ENCODE results near the gene SLC9C1.

SLC9C1 gene

DNA sequence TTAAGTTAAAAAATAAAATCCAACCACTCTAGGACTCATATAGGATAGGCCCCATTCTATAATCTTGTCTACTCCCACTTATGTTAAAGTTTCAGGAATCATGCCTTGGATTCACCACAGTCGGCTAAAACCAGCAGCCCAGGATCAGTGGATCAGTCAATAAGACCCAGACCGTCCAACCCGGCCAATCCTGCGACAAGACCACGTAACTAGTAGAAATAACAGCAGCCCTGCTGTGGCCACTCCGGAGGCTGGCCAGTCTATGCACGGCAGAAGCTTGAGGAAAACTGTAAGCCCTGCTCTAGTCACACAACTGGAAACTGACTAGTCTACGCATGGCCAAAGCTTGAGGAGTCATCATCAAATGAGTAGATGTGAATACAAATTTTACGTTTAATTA is 12.8 kb upstream of the SLC9C1 start:
- no peak for FAIRE-seq

DNA sequence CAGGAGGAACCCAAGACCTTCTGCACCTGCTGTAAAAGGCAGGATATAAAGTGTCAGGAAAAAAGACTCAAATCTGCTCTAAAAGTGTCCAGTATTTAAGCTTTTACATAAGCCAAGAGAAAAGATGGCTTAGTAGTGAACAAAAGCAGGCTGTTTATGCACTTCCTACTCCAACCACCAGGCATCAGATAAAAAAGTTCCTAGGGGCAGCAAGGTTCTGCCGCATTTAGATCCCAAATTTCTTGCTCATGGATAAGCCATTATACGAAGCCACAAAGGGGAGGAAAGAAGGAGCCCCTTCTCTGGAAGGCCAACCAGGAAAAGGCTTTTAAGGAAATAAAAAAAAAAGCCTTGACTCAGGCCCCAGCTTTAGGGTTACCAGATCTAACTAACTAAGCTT is 10.6 kb upstream of the SLC9C1 start:
- no peak for FAIRE-seq

DNA sequence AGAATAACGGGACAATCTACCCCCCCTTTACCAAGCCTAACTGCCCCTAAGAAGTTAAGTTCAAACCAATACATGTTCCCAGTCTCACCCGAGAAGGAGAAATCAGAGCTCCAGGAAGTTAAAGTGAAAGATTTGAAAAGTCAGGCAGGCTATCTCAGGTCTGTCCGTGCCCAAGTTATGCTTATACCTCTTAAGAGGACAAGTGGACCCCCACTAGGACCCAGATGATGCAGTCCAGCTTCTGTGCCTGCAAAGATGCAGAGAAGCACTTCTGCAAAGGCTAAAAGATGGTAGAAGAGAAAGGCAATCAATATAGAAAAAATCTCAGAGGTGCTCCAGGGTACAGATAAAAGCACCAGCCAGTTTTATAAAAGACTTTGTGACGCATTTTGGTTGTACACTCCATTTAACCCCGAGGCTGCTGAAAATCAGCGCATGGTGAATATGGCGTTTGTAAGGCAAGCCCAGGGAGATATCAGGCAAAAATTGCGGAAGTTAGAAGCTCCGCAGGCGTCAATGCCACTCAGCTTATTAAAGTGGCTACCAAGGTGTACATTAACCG is 9.8 kb upstream of the SLC9C1 start:
- no peak for FAIRE-seq

DNA sequence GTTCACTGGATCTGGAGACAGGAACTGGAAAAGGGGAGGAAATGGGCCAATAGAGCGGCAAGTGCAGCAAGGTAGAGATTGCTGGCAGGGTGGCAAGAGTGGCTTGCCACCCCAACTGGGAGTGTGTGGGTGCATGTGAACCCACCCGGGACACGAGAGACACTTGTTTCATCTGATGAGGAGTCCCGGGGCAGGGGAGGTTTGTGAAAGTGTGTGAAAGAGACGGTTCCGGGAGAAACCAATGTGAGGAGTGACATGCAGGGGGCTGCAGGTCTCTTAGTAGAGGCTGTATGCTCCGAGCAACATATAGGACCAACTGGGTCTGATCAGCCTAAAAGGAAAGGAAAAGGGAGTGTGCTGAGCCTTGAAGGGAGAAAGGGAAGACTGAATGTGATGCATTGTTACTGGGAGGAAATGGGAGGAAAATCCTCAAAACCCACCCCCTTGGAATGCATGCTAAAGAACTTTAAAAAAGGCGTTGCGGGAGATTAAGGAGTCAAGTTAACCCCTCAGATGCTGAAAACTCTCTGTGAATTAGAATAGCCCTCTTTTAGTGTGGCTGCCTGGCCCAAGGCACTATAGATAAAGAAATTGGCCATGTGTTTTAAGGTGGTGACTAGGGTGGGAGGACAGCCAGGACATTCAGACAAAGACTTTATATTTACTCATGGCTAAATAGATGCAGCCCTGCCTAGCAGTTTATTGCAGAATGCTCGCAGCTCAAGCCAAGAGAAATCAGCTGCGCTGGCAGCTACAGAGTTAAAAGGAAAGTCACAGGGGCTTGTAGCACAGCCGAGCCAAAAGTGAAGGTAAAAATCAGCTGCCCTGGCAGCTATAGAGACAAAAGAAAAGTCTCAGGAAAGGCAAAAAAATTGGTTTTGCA is 9.1 kb upstream of the SLC9C1 start:
- FAIRE-seq: no peak

DNA sequence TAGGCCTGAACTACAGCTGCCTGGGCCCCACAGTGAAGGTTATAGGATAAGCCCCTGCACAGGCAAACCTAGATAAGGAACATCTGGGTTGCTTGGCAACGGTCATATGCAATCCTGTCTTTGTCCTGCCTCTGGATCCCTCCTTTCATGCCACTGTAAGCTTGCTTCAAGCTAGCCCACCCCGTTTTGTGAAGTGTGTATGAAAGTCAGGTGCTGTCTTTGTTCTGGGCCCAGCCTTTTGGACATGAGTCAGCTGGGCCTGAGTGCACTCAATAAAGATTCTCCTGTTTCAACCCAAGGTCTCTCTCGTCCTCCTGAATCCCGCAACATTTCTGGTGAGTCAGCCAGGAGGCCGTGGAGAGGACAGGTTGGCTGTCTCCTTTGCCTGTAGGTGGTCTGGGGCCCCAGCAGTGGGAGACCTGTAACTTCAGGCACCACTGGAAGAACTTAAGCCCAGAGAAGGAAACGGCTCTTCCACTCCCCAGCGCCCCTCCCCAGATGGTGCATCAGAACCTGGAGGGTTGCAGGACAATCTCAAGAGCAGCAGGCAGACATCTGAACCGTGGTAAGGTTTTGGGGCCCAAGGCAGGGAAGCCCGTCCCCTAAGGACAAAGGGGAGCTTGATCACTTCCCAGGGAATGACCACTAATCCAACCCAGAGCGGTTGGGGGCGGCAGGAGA is 8.3 kb upstream of the SLC9C1 start:
- FAIRE-seq: no peak

DNA sequence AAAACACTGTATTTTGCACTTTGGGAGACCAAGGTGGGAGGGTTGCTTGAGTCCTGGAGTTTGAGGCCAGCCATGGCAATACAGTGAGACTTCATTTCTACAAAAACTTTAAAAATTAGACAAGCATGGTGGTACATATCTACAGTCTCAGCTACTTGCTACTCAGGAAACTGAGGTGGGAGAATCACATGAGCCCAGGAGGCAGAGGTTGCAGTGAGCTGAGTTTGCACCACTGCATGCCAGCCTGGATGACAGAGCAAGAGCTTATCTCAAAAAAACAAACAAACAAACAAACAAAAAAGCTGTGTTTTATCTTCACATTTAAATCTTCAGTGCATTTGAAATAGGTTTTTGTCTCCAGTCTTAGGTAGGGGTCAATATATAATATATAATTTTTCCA is 4.8 kb upstream of the SLC9C1 start:
- FAIRE-seq: no peak

DNA sequence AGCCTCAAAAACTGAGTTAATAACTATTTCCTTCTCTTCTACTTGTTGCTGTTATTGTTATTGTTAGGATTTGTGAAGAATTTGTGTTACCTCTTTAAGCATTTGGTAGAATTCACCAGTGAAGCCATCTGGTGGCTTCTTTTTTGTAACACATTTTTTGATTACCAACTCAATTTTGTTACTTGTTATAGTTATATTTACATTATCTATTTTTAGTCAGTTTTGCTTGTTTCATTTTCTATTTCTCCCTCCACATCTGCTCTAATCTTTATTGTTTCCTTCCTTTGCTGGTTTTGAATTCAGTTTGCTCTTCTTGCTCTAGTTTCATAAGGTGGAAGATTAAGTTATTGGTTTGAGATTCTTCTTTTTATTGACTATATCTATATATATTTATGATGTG is 3.7 kb upstream of the SLC9C1 start:
- FAIRE-seq: no peak

DNA sequence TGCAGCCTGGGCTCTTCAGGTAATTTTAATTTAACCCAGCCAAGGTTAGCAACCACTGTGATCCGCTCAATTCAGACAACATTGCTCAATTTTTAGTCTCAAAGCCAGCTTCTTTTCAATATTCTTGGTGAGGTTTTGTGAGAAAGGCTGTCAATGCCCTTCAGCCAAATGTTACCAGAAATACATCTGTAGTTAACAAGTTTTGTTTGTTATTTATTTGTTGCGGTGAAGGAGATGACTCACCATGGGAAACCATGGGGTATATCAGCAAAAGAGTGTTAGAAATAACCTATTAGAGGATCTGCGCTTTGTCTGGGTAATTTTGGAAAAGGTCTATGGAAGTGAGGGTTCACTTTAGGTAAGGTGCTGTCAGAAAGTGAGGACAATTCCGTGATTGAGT is 5.0 kb downstream of the SLC9C1 start:
- no peak for FAIRE-seq

DNA sequence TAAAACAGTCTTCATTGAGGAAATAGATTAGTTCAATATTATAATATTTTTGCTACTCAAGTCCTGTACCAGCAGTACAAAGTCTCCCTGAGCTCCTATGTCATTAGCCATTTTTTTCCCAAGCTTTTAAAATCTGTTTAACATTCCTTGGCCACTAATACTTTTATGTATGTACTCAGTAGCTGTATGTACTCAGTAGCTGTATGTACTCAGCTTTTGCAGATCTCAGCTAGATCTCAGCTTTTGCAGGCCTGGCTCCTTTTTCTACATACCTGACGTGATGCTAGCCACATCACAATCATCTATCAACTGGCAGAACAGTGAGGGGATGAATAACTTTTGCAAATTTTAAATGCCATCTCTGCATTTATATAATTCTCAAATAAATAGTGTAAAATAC is 13.8 kb downstream of the SLC9C1 start:
- FAIRE-seq: no peak

DNA sequence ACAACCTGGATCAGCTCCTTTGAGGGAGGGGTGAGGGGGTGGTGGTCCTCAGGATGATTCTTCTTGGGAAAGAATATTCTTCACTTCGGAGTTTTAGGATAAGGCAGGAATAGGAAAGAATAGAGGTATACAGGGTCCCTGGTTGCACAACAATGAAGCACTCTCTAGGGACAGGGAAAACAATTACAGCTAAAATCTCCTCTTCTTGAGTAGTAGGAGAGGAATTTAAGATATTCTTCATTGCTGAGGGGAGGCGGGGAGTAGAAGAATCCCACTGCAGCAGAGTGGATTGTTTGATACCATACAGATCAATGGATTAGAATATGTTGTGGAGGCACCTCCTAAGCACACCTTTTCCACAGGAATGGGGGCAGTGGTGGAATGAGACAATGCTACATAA is 20.5 kb downstream of the SLC9C1 start:
- no peak for FAIRE-seq

DNA sequence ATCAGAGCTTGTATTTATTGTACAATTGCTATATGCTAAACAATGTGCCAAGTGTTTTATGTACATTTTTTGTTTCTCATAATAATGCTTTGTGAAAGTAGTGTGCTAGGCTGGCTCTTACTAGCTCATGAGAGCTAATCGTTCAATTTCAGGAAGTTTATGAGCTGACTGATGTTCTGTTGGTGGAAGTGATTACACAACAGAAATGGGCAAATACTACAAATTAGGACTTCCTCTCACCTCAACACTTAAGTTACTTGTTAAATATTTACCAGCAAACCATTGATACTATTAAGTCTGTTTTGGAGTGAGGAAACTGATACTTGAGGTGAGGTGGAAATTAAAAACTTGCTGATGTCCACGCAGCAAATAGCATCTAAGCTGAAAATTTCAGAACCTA is 32.3 kb downstream of the SLC9C1 start:
- no peak for FAIRE-seq

DNA sequence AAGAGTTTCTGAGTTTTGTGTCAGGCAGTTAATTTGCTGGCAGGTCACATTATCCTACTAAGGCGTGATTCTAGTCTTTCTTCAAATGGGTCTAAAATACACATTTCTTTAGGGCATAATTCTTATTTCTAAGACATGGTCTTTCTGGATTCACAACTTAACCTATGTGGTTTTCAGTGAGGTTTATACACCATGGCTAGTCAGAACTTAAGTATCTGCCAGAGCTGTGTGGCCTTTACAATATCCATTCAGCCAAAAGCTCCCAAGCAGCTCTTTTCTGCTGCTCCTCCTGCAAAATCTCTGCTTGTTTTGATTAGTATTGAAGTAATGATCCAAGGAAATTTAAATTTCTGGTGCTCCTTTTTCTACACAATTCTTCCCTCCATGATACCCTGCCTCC is 33.5 kb downstream of the SLC9C1 start:
- no peak for FAIRE-seq

DNA sequence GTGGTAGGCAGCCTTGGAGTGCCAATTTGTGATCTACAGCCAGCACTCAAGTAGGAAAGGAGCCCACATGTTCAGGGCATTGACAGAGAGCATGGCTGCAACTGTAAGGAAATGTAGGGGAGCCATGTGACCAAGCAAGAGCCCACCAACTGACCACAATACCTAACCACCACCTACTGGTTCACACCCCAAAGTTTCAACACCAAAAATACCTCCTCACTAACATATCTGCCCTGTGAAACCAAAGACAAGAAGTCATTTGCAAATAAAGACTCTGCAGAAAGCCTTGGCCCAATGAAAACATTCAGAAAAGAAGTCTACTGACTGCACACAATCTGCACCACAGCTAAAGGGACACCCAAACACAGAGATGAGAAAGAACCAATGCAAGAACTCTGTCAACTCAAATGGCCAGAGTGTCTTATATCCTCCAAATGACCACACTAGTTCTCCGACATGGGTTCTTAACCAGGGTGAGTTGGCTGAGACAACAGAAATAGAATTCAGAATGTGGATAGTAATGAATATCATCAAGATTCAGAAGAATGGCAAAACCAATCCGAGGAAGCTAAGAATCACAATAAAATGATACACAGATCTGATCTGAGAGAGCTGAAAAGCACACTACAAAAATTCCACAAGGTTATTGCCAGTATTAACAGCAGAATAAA is 40.6 kb downstream of the SLC9C1 start:
- no peak for FAIRE-seq

DNA sequence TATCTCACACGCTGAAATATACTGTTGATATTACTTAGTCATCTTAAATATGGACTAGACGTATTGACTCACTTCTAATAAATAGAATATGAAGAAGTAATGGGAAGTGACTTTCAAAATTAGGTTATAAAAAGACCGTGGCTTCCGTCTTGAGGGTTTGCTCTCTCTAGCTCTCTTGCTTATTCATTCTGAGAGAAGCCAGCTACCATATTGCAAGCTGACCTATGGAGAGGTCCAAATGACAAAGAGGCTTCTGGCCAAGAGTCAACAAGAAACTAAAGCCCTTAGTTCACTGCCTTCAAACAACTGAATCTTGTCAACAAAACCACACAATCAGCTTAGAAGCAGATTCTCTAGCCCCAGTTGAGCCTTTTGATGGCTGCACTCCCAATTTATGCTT is 46.1 kb downstream of the SLC9C1 start:
- FAIRE-seq: no peak

DNA sequence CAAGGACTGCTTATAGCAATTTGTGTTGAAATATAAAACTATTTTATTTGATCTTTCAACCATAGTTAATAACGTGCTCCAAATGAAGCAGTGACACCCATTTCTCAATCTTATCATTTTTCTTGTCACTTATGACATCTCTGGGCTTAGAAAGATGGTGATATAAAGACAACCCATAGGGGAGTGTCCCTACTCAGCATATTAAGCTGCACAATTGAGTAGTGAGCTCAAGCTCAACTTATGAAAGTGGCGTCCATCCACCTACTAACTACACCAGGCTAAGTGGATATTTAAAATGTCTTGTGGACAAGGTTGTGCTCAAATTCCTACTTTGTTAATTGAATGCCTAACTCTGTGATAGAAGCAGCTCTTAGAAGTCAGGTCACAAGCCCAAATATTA is 46.7 kb downstream of the SLC9C1 start:
- no peak for FAIRE-seq

DNA sequence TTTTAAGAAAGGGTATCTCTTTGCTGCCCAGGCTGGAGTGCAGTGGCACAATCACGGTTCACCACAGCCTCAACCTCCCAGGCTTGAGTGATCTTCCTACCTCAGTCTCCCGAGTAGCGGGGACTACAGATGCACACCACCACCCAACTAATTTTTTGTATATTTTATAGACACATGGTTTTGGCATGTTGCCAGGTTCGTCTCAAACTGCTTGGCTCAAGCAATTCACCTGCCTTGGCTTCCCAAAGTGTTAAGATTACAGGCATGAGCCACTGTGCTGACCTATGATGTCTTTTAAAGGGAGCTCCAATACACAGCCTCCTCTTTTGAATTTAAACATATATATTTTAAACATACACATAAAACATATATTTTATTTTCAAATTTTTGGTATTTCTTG is 60.9 kb downstream of the SLC9C1 start:
- no peak for FAIRE-seq

DNA sequence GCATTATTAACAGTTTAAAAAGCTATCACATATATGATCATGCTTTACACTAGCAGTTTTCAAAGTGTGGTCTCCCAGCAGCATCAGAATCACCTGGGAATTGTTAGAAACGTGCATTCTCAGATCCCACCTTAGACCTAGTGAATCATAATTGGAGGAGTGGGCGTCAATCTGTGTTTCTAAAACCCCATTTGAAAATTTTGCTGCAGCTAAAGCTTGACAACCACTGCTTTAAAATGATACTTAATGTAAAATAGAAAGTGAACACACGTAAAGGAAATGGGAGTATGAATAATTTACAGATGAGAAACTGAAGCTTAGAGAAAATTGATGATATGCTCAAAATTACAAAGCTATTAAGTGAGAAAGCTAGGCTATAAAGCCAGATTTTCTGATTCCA is 62.3 kb downstream of the SLC9C1 start:
- no peak for FAIRE-seq

DNA sequence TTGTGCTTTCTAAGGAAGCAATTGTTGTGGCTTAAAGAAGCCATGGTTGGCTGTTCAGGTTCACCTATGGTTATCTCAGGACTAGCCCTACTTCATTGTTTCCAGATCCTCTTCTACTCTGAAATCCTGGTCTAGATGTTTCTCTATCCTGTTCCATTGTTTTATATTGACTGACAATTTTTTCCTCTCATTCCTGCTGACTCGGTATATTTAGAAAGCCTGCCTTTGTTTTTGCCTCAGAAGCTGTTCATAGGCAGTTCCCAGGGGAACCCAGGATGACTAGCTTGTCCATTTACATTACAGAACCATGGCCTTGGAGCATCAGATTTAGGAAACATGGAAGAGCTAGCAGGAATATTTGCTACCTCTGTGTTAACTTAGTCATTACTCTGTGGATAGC is 64.0 kb downstream of the SLC9C1 start:
- FAIRE-seq: no peak

DNA sequence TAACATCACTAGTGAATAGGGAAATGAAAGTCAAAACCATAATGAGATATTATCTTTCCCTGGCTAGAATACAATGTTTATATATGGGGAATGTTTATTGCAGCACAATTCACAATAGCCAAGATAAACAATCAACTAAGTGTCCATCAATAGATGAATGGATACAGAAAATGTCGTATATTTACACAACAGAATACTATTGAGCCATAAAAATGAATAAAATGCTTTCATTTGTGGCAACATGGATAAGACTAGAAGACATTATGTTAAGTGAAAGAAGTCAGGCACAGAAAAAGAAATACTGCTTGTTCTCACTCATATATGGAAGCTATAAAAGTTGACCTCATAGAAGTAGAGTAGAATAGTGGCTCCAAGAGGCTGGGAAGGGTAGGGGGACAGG is 65.2 kb downstream of the SLC9C1 start:
- no peak for FAIRE-seq

DNA sequence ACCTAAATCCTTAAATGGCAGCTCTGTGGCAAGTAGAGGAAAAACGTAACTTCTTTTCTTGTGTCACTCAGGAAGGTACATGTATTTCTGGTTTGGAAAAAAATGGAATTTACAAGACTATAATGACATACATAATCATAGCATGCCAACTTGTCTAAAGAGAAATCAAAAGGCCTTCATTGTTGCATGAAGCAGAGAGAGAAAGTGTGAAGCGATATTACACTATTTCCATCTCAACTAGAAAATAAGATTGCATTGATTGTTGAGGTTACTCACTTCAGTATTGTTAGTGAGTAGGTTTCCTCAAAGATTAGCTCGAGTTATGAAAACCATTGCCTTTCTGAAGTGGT is 93.7 kb downstream of the SLC9C1 start:
- FAIRE-seq: no peak

DNA sequence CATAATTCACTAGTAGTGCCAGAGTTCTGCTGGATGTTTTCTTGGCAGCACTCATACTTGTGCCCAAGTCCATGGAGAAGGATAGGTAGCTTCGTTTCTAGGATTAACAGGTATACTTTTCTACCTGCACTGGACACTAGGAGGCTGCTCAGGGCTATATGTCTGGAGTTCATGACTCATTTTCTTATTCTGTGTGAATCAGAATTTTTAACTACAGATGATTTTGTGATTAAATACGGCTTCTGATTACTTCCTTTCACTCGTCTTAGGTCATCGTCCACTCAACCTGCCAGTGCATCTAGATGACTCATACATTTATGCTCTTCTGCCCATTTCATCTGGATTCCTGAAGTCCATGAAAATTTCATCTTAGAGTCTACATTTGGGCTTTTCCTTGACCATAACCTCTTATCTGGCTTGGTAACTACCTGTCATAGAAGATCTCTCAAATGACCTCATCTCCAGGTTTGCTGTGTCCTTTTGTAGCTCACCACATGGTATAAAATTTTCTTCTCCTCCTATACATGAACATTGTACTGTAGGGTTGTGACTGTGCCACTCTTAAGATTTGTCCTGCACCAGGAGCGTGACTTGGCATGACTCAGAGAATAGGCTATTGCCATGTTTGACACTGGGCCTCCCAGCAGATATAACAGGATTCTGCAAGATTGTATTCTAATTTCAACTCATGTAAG is 94.2 kb downstream of the SLC9C1 start:
- no peak for FAIRE-seq

DNA sequence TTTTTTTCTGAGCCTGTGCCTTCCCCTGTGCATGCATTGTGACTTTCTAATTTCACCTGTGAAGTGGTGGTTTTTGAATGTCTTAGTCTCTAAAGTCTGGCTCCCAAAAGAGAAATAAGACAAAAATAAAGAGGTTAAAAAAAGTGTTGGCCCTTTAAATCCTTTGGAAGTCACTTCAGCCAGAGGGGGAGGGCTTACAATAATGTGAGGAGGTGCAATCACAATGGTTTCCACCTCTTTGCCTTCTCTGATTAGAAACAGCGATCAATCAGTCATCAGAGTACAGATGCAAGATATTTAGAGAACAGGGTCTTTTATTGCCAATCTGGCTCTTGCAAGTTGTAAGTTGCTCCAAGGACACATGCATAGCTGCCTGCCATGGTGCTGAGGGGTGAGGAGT is 96.9 kb downstream of the SLC9C1 start:
- no peak for FAIRE-seq

DNA sequence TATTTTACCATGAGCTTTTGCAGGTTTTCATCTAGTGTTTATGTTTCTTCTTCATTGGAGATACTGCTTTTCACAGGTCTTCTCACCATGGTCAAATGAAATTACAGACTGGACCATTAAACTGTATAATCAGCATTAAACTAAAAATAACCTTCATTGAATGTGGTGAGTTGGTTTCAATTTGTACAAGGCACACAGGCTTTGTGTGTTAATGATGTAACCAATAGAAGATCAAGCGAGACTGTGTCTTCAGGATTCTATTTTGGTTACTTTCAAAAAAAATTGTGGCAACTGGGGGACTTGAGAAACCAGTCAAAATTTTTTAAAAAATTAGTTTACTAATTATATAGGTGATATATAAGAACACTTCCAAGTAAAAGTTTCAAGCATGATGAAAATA is 106.7 kb downstream of the SLC9C1 start:
- FAIRE-seq: no peak
